Gastrocnemius medialis (tissue), 4 donors: ENCODE data around the gene POU3F1.
A peak's percentile ranks its signal among the peaks of the same experiment; 100 is the strongest.

ENCODE experiments used
- CTCF ChIP-seq, 5 experiments: fragments of 450-650 bp in 3 of 5; fragments of 200-600 bp in 2 of 5; sonication (generic) in 2 of 5; IDR thresholded peaks in 4 of 5; conservative IDR thresholded peaks in 1 of 5; 1 replicate in 4 of 5; 2 replicates in 1 of 5; pipeline ENCODE4 v1.5.1; 2016 to 2019; ENCODE audit warnings: antibody characterized with exemption in 5 of 5, mild to moderate bottlenecking in 3 of 5, moderate library complexity in 3 of 5
- POLR2A ChIP-seq, 2 donors: fragments of 450-650 bp; IDR thresholded peaks; one replicate each; pipeline ENCODE4 v1.6.1; 2017; ENCODE audit warnings: antibody characterized with exemption in 2 of 2, mild to moderate bottlenecking in 2 of 2, moderate library complexity in 2 of 2

DNA sequence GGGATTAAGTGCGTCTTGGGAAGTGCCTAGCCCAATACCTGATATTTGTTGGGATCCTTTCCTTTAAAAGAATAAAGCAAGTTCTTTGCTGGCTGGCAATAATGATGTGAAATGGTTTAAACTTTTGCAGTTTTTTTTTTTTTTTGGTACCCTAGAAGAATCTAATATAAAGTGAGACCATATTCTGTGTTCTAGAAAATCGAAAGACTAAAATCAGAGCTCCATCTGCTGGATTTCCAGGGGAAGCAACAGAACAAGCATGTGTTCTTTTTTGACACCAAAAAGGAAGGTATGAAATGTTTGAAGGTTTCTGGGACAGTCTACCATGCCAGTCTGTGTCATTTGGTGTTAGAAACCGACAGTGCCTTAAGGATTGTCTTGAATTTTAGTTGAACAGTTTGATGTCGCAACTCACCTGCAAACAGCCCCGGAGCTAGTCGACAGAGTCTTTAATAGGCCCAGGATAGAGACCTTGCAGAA, 27.7 kb downstream of the POU3F1 start:
- TF ChIP-seq POLR2A (IDR thresholded peaks at IDR 0.05) (no peak), CTCF (IDR thresholded peaks at IDR 0.05 in 4 of 5, conservative IDR thresholded peaks at IDR 0.05 in 1 of 5) (peak; percentile 57 to 76 (median 70))
